K562 (cell line): ENCODE measurements around the gene CCDC124. TPM values are rescaled to one million over a fixed set of nuclear protein-coding genes. Genes with fewer than 3 reads are reported as not detected.

ENCODE experiments used
- ATAC-seq: fragments of 200-7000 bp; cut with Tn5 transposase; 3 replicates; pipeline ENCODE4 v1.9.1; 2020; ENCODE audit warnings: moderate library complexity
- BruUV-seq: library from RNA; stranded (reverse); fragments of 400-500 nt; replicated peaks from 2 replicates; lab custom pipeline; 2021; lab: Mats Ljungman, UMichigan
- CTCF ChIA-PET: fragments of 300-600 bp; formaldehyde crosslinking; extraction: SDS; loops from one replicate; lab custom pipeline; 2021; ENCODE audit warnings: low intra/inter-chr PET ratio; lab: Yijun Ruan, JAX
- POLR2A ChIA-PET: fragments of 300-600, 350-650 bp; sonication (Branson Sonifier 250); formaldehyde crosslinking; extraction: SDS; loops from one replicate; lab custom pipeline; 2021; ENCODE audit warnings: antibody characterized with exemption, inconsistent platforms; lab: Yijun Ruan, JAX
- DNase-seq, 4 experiments: peaks; one replicate each; pipeline versions ENCODE4 v3.0.0 to v3.0.0-alpha.2; 2011 to 2018; ENCODE audit warnings: low spot score in 3 of 4, mixed read lengths in 3 of 4; ENCODE audit errors: extremely low read depth in 1 of 4
- FAIRE-seq: peaks from 2 replicates; lab custom pipeline; 2011; peaks lifted over from hg19 to GRCh38; lab: Jason Lieb, UNC
- H2AFZ ChIP-seq: 2 replicates; pipeline ENCODE4 v1.6.0; 2011; ENCODE audit warnings: low read depth, low read length, control low read depth, inconsistent platforms
- H3K27ac ChIP-seq: fragments of 200-600 bp; 3 replicates; pipeline ENCODE4 v1.8.0; 2011; ENCODE audit warnings: low read depth, mild to moderate bottlenecking, control low read depth, inconsistent platforms, low read length, moderate library complexity, mixed read lengths; ENCODE audit errors: extremely low read depth
- H3K27me3 ChIP-seq, 2 experiments: fragments of 300-600 bp in 1 of 2; 2 replicates in 1 of 2; 3 replicates in 1 of 2; pipeline versions ENCODE4 v1.6.0 to v1.8.0; 2011; ENCODE audit warnings: inconsistent platforms in 2 of 2, low read length in 2 of 2, mild to moderate bottlenecking in 1 of 2, mixed read lengths in 1 of 2, moderate library complexity in 1 of 2; ENCODE audit not compliant: control insufficient read depth in 2 of 2, insufficient read depth in 2 of 2
- H3K36me3 ChIP-seq: fragments of 300-600 bp; 3 replicates; pipeline ENCODE4 v1.8.0; 2011; ENCODE audit warnings: mild to moderate bottlenecking, low read length, inconsistent platforms; ENCODE audit not compliant: control insufficient read depth, insufficient read depth
- H3K4me1 ChIP-seq, 2 experiments: fragments of 200-600 bp in 1 of 2; replicated peaks in 1 of 2; 2 replicates in 1 of 2; 3 replicates in 1 of 2; pipeline versions ENCODE4 v1.5.1 to v1.8.0; 2011; ENCODE audit warnings: inconsistent platforms in 2 of 2, low read length in 2 of 2, mild to moderate bottlenecking in 1 of 2, mixed read lengths in 1 of 2, moderate library complexity in 1 of 2; ENCODE audit not compliant: control insufficient read depth in 2 of 2, insufficient read depth in 2 of 2
- H3K4me2 ChIP-seq: 2 replicates; pipeline ENCODE4 v1.6.1; 2011; ENCODE audit warnings: low read length, control low read depth, inconsistent platforms, mixed read lengths; ENCODE audit not compliant: insufficient read depth
- H3K4me3 ChIP-seq: fragments of 200-600 bp; sonication (generic), shearing (Covaris generic); 2 replicates; pipeline ENCODE4 v1.5.1; 2016; ENCODE audit warnings: control low read depth, inconsistent platforms
- H3K79me2 ChIP-seq: fragments of 200-600 bp; 3 replicates; pipeline ENCODE4 v1.8.0; 2011; ENCODE audit warnings: low read length, inconsistent platforms; ENCODE audit not compliant: control insufficient read depth, insufficient read depth
- H3K9ac ChIP-seq, 2 experiments: 2 replicates each; pipeline versions ENCODE4 v1.6.0 to v1.6.1; 2011; ENCODE audit warnings: low read depth in 2 of 2, low read length in 2 of 2, control low read depth in 1 of 2, inconsistent platforms in 1 of 2, mild to moderate bottlenecking in 1 of 2, mixed read lengths in 1 of 2; ENCODE audit not compliant: insufficient read depth in 1 of 2
- H3K9me1 ChIP-seq: one replicate; pipeline ENCODE4 v1.6.0; 2011; ENCODE audit warnings: inconsistent platforms, mild to moderate bottlenecking, low read length, moderate library complexity; ENCODE audit not compliant: control insufficient read depth, insufficient read depth
- H3K9me3 ChIP-seq: replicated peaks from 2 replicates; pipeline ENCODE4 v1.5.1; 2011; ENCODE audit warnings: low read depth, low read length, inconsistent platforms; ENCODE audit not compliant: control insufficient read depth, insufficient read depth
- H4K20me1 ChIP-seq: replicated peaks from 2 replicates; pipeline ENCODE4 v1.6.1; 2011; ENCODE audit warnings: low read length, inconsistent platforms, mixed read lengths; ENCODE audit not compliant: control insufficient read depth, insufficient read depth
- GABPB1 ChIP-seq: sonication (generic); formaldehyde crosslinking; IDR thresholded peaks from 2 replicates; pipeline ENCODE4 v1.8.0; 2022; ENCODE audit warnings: mild to moderate bottlenecking, missing genetic modification reagents
- HNRNPLL ChIP-seq: fragments of 200-400 bp; formaldehyde crosslinking; IDR thresholded peaks from 2 replicates; pipeline ENCODE4 v1.6.1; 2017; ENCODE audit warnings: low read length, low read depth, mild to moderate bottlenecking; ENCODE audit not compliant: poor library complexity, severe bottlenecking
- NR4A1 ChIP-seq, 2 experiments: fragments of 250-450 bp in 1 of 2; fragments of 450-650 bp in 1 of 2; sonication (Bioruptor Pico) in 1 of 2; IDR thresholded peaks; 2 replicates each; pipeline versions ENCODE4 v1.4.0 to v1.6.1; 2016 to 2020; ENCODE audit warnings: mild to moderate bottlenecking in 2 of 2, missing compliant biosample characterization in 1 of 2, missing genetic modification characterization in 1 of 2, moderate library complexity in 1 of 2
- STAG1 ChIP-seq: sonication (generic); formaldehyde crosslinking; IDR thresholded peaks from 2 replicates; pipeline ENCODE4 v1.5.0; 2020; ENCODE audit warnings: missing genetic modification reagents, borderline replicate concordance
- ZFX ChIP-seq: sonication (generic); formaldehyde crosslinking; IDR thresholded peaks from 2 replicates; pipeline ENCODE4 v1.8.0; 2022; ENCODE audit warnings: mild to moderate bottlenecking, missing genetic modification reagents, moderate library complexity
- ZNF263 ChIP-seq: sonication (generic); formaldehyde crosslinking; IDR thresholded peaks from 2 replicates; pipeline ENCODE4 v1.8.0; 2022; ENCODE audit warnings: mild to moderate bottlenecking, missing genetic modification reagents, borderline replicate concordance
- WGBS: fragments of 100-300 bp; shearing (Covaris generic); methylation state at CpG from one replicate; pipeline ENCODE4 v1.1.6; 2016; ENCODE audit warnings: low coverage, mixed read lengths; ENCODE audit not compliant: insufficient coverage; ENCODE audit errors: missing lambda C conversion rate; 5-methylcytosine and 5-hydroxymethylcytosine counted together
- in situ Hi-C: fragments of 300-500 bp; cut with MboI; formaldehyde crosslinking; loops from 4 replicates; pipeline ENCODE4 v1.15.0; 2018; ENCODE audit warnings: inconsistent platforms, mixed read lengths
- intact Hi-C: fragments of 100-400 bp; cut with micrococcal nuclease; formaldehyde crosslinking; loops from 2 replicates; pipeline ENCODE4 v1.14.2; 2022
- polyA plus RNA-seq, 8 experiments: library from polyadenylated mRNA; depleted of rRNA in 4 of 8; stranded (reverse) in 5 of 8; unstranded in 3 of 8; fragments of >200 nt; fragmentation: Nextera tagmentation in 2 of 8; fragmentation: Illumina TruSeq in 1 of 8; extraction: Ambion mirVana in 2 of 8; extraction: Trizol in 1 of 8; gene quantifications; 2 replicates each; pipeline versions ENCODE4 v1.2.1 to v1.2.3, GENCODE V29; 2011 to 2014; ENCODE audit warnings: inconsistent platforms in 1 of 8, missing spikeins in 1 of 8
- total RNA-seq, 7 experiments: library from RNA; depleted of rRNA in 6 of 7; stranded (reverse); fragments of >200 nt in 6 of 7; fragmentation: Illumina TruSeq in 2 of 7; extraction: Trizol in 2 of 7; gene quantifications; 2 replicates each; pipeline versions ENCODE4 v1.2.1 to v1.2.3, GENCODE V29; 2011 to 2021; ENCODE audit warnings: low replicate concordance in 1 of 7
- TF ChIP-seq, protein P1 (sequence below), 3 experiments: fragments of 200-800 bp in 1 of 3; sonication (Bioruptor generic) in 1 of 3; sonication (generic) in 1 of 3; formaldehyde crosslinking in 1 of 3; IDR thresholded peaks; 2 replicates each; pipeline versions ENCODE4 v1.6.1 to v1.8.0; 2016 to 2022; ENCODE audit warnings: mild to moderate bottlenecking in 2 of 3, missing compliant biosample characterization in 2 of 3, missing genetic modification characterization in 2 of 3, missing genetic modification reagents in 1 of 3
- TF ChIP-seq, protein P2 (sequence below): fragments of 450-650 bp; IDR thresholded peaks from 2 replicates; pipeline ENCODE4 v1.6.1; 2018; ENCODE audit not compliant: partially characterized antibody
- TF ChIP-seq, protein P3 (sequence below): sonication (generic); formaldehyde crosslinking; IDR thresholded peaks from 2 replicates; pipeline ENCODE4 v1.8.0; 2022; ENCODE audit warnings: missing genetic modification reagents, mild to moderate bottlenecking, moderate library complexity, borderline replicate concordance

The CCDC124 gene
- total and polyA plus RNA-seq, 9 of the 15 experiments (the other 6 are each of a cell fraction or from before 2014, with no cell fraction given), result 5.8 to 234 (median 40.1) TPM

DNA sequence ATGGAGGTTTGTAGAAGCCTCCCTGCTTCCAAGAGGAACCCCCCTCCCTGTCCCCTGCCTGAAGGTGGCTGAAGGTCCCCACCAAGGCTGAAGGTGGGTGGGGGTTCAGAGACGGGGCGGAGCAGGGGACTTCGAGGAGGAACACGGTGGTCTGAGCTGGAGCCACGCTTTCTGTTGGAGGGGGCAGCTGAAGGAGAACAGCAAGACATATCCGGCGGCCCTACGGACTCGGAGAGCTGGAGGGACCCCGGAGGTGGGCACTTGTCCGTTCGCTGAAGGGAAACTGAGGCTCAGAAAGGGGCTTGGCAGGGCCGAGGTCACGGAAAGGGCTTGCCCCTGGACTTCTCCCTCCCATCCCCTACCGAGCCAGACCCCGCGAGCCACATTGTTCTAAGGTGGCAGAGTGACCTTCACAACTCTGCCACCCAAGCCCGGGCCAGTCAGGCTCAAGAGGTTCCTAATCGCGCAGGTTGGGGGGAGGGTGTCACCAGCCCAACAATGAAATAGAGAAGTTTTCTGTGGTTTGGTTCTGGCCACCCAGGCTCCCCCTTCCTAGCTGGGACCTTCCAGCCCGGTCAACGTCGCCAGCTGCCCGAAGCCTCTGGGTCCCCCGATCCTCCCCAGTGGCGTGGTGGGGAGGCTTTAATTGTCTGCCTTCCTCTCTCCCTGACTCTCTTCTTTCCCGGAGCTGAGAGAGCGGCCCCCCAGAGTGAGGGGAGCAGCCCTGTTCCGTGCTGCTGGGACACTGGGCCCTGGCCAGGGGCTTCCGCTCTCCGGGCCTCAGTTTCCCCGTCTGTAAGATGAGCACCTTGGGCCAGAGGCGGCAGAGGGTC, 18.6 kb downstream of the CCDC124 start:
- Histone ChIP-seq H3K27ac (no peak overlapping the region), H3K79me2 (no peaks in the 10 kb centered on the region), H3K4me2 (peak overlapping the region; percentile 65), H3K9me3 (no peaks in the 10 kb centered on the region), H3K4me3 (peak overlapping the region; percentile 23; the same call in 1 of the 2 replicates), H3K4me1 (peaks cover 61 to 80% of the 10 kb centered on the region in 2 experiments), H3K9me1 (no peaks in the 10 kb centered on the region), H3K27me3 (no peaks in the 10 kb centered on the region), H3K9ac (peak overlapping the region; percentile 16 to 77; a peak in 3 of 4 replicates), H4K20me1 (no peaks in the 10 kb centered on the region), H2AFZ (peak overlapping the region; percentile 84), H3K36me3 (no peaks in the 10 kb centered on the region)
- 10% methylated on average over 29 of the region's 33 CpGs for WGBS
- CTCF ChIA-PET, result no interaction called here
- ATAC-seq (no peak), DNase-seq (peak in 1 of 4 experiments; percentile 20), FAIRE-seq (no peak)
- in situ Hi-C loops, result no loop called here
- POLR2A ChIA-PET, result no interaction called here
- TF ChIP-seq GABPB1 (CRISPR knock-in tag), result 0 out of 2 replicates have a peak, but pooled peaks have one; percentile 10
- TF ChIP-seq, protein P1, sequence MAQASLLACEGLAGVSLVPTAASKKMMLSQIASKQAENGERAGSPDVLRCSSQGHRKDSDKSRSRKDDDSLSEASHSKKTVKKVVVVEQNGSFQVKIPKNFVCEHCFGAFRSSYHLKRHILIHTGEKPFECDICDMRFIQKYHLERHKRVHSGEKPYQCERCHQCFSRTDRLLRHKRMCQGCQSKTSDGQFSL (CRISPR knock-in tag; IDR thresholded peaks at IDR 0.05), result peak; percentile 35; the same call in 1 of the 2 replicates
- TF ChIP-seq, protein P1 (tag; IDR thresholded peaks at IDR 0.05), result no peak
- no peak for TF ChIP-seq NR4A1 (CRISPR knock-in tag; IDR thresholded peaks at IDR 0.05)
- 0 out of 2 replicates have a peak, but pooled peaks have one; percentile 15 for TF ChIP-seq NR4A1 (tag; IDR thresholded peaks at IDR 0.05)
- TF ChIP-seq HNRNPLL, result no peak
- 0 out of 2 replicates have a peak, but pooled peaks have one; percentile 12 for TF ChIP-seq ZFX (CRISPR knock-in tag)
- TF ChIP-seq, protein P2, sequence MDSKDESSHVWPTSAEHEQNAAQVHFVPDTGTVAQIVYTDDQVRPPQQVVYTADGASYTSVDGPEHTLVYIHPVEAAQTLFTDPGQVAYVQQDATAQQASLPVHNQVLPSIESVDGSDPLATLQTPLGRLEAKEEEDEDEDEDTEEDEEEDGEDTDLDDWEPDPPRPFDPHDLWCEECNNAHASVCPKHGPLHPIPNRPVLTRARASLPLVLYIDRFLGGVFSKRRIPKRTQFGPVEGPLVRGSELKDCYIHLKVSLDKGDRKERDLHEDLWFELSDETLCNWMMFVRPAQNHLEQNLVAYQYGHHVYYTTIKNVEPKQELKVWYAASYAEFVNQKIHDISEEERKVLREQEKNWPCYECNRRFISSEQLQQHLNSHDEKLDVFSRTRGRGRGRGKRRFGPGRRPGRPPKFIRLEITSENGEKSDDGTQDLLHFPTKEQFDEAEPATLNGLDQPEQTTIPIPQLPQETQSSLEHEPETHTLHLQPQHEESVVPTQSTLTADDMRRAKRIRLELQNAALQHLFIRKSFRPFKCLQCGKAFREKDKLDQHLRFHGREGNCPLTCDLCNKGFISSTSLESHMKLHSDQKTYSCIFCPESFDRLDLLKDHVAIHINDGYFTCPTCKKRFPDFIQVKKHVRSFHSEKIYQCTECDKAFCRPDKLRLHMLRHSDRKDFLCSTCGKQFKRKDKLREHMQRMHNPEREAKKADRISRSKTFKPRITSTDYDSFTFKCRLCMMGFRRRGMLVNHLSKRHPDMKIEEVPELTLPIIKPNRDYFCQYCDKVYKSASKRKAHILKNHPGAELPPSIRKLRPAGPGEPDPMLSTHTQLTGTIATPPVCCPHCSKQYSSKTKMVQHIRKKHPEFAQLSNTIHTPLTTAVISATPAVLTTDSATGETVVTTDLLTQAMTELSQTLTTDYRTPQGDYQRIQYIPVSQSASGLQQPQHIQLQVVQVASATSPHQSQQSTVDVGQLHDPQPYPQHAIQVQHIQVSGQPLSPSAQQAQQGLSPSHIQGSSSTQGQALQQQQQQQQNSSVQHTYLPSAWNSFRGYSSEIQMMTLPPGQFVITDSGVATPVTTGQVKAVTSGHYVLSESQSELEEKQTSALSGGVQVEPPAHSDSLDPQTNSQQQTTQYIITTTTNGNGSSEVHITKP, result peak; percentile 79
- TF ChIP-seq ZNF263, result peak; percentile 48; the same call in 1 of the 2 replicates
- TF ChIP-seq, protein P3, sequence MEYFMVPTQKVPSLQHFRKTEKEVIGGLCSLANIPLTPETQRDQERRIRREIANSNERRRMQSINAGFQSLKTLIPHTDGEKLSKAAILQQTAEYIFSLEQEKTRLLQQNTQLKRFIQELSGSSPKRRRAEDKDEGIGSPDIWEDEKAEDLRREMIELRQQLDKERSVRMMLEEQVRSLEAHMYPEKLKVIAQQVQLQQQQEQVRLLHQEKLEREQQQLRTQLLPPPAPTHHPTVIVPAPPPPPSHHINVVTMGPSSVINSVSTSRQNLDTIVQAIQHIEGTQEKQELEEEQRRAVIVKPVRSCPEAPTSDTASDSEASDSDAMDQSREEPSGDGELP (CRISPR knock-in tag), result peak; percentile 43; the same call in 1 of the 2 replicates
- TF ChIP-seq STAG1 (CRISPR knock-in tag), result no peak
- intact Hi-C loops, result no loop called here
- no TSS peak for BruUV-seq
